H1 (cell line): ENCODE measurements around the gene CHST9. TPM values are rescaled to one million over a fixed set of nuclear protein-coding genes. Genes with fewer than 3 reads are reported as not detected.
A peak's percentile ranks its signal among the peaks of the same experiment; 100 is the strongest.

ENCODE experiments used
- CTCF ChIA-PET: fragments of 300-600 bp; sonication (Branson Sonifier 250); formaldehyde crosslinking; loops from one replicate; lab custom pipeline; 2021; ENCODE audit not compliant: partially characterized antibody; lab: Charles Lee
- POLR2A ChIA-PET: fragments of 300-600 bp; sonication (Branson Sonifier 250); formaldehyde crosslinking; loops from one replicate; lab custom pipeline; 2021; ENCODE audit warnings: inconsistent platforms; ENCODE audit not compliant: partially characterized antibody; lab: Charles Lee
- DNase-seq, 2 experiments: peaks; one replicate each; pipeline versions ENCODE4 v3.0.0 to v3.0.0-alpha.2; 2010 to 2022; ENCODE audit warnings: low spot score in 2 of 2, low read depth in 1 of 2, mixed read lengths in 1 of 2
- FAIRE-seq: peaks from 2 replicates; lab custom pipeline; 2011; peaks lifted over from hg19 to GRCh38; lab: Jason Lieb, UNC
- H2AFZ ChIP-seq: 2 replicates; pipeline ENCODE4 v1.8.1; 2012; ENCODE audit warnings: low read length, inconsistent platforms
- H2AK5ac ChIP-seq: 2 replicates; pipeline ENCODE4 v1.6.1; 2013; ENCODE audit warnings: low read depth, low read length
- H2BK120ac ChIP-seq: replicated peaks from 2 replicates; pipeline ENCODE3; 2013; ENCODE audit warnings: low read depth, low read length, inconsistent platforms
- H2BK12ac ChIP-seq: 2 replicates; pipeline ENCODE4 v1.6.1; 2013; ENCODE audit warnings: low read depth, low read length
- H2BK15ac ChIP-seq: 2 replicates; pipeline ENCODE4 v1.6.1; 2013; ENCODE audit warnings: low read length
- H2BK20ac ChIP-seq: 2 replicates; pipeline ENCODE4 v1.6.1; 2013; ENCODE audit warnings: low read length
- H2BK5ac ChIP-seq: 2 replicates; pipeline ENCODE4 v1.6.1; 2013; ENCODE audit warnings: low read depth, low read length
- H3K14ac ChIP-seq: 2 replicates; pipeline ENCODE4 v1.6.1; 2013; ENCODE audit warnings: inconsistent platforms; ENCODE audit not compliant: insufficient read length
- H3K18ac ChIP-seq: 2 replicates; pipeline ENCODE4 v1.6.1; 2013; ENCODE audit warnings: low read length; ENCODE audit errors: extremely low read depth
- H3K23ac ChIP-seq: 2 replicates; pipeline ENCODE4 v1.6.1; 2013; ENCODE audit warnings: inconsistent platforms; ENCODE audit not compliant: insufficient read length
- H3K23me2 ChIP-seq: 2 replicates; pipeline ENCODE4 v1.6.1; 2013; ENCODE audit warnings: low read depth, low read length
- H3K27ac ChIP-seq: 2 replicates; pipeline ENCODE4 v1.6.1; 2011; ENCODE audit warnings: low read depth, low read length, inconsistent platforms
- H3K27me3 ChIP-seq, 4 experiments: replicated peaks in 1 of 4; 1 replicate in 1 of 4; 2 replicates in 3 of 4; pipeline versions ENCODE4 v1.6.1 to v1.8.1; 2011 to 2013; ENCODE audit warnings: low read length in 3 of 4, mild to moderate bottlenecking in 3 of 4, inconsistent platforms in 2 of 4, mixed read lengths in 2 of 4, moderate library complexity in 1 of 4; ENCODE audit not compliant: control insufficient read depth in 3 of 4, insufficient read depth in 3 of 4; ENCODE audit errors: extremely low read depth in 1 of 4
- H3K36me3 ChIP-seq, 4 experiments: 2 replicates each; pipeline versions ENCODE4 v1.6.1 to v1.8.1; 2011 to 2013; ENCODE audit warnings: mild to moderate bottlenecking in 4 of 4, low read length in 3 of 4, moderate library complexity in 2 of 4, control low read depth in 1 of 4, inconsistent platforms in 1 of 4; ENCODE audit not compliant: insufficient read depth in 4 of 4, control insufficient read depth in 2 of 4
- H3K4ac ChIP-seq: replicated peaks from 2 replicates; pipeline ENCODE3; 2013; ENCODE audit warnings: low read length, low read depth, mixed read lengths, inconsistent platforms; ENCODE audit not compliant: insufficient read length
- H3K4me1 ChIP-seq, 4 experiments: replicated peaks in 1 of 4; 1 replicate in 1 of 4; 2 replicates in 3 of 4; pipeline versions ENCODE4 v1.6.1 to v1.8.1; 2011 to 2013; ENCODE audit warnings: low read length in 3 of 4, inconsistent platforms in 2 of 4, mixed read lengths in 1 of 4; ENCODE audit not compliant: insufficient read depth in 4 of 4, control insufficient read depth in 3 of 4
- H3K4me2 ChIP-seq, 2 experiments: 2 replicates each; pipeline versions ENCODE4 v1.6.1 to v1.8.1; 2011 to 2013; ENCODE audit warnings: low read depth in 2 of 2, low read length in 2 of 2, control low read depth in 1 of 2, inconsistent platforms in 1 of 2, mild to moderate bottlenecking in 1 of 2; ENCODE audit not compliant: insufficient read depth in 1 of 2
- H3K4me3 ChIP-seq, 4 experiments: fragments of 200-600, 300-600 bp in 1 of 4; sonication (generic), shearing (Covaris generic), sonication (Bioruptor Twin) in 1 of 4; 2 replicates each; pipeline versions ENCODE4 v1.5.1 to v1.8.1; 2011 to 2016; ENCODE audit warnings: low read length in 4 of 4, low read depth in 3 of 4, control low read depth in 2 of 4, inconsistent platforms in 2 of 4, mild to moderate bottlenecking in 2 of 4, mixed read lengths in 1 of 4, moderate library complexity in 1 of 4; ENCODE audit not compliant: insufficient read depth in 2 of 4; ENCODE audit errors: extremely low read depth in 1 of 4
- H3K56ac ChIP-seq: replicated peaks from 2 replicates; pipeline ENCODE3; 2013; ENCODE audit warnings: low read depth, mild to moderate bottlenecking, mixed read lengths, low read length, inconsistent platforms; ENCODE audit not compliant: insufficient read length
- H3K79me1 ChIP-seq: 2 replicates; pipeline ENCODE4 v1.6.1; 2013; ENCODE audit warnings: low read depth, low read length, control low read depth
- H3K79me2 ChIP-seq, 2 experiments: 2 replicates each; pipeline versions ENCODE4 v1.6.1 to v1.8.1; 2012 to 2013; ENCODE audit warnings: low read length in 2 of 2, mild to moderate bottlenecking in 2 of 2, inconsistent platforms in 1 of 2; ENCODE audit not compliant: insufficient read depth in 2 of 2, control insufficient read depth in 1 of 2
- H3K9ac ChIP-seq, 4 experiments: replicated peaks in 1 of 4; 1 replicate in 1 of 4; 2 replicates in 3 of 4; pipeline versions ENCODE4 v1.6.1 to v1.8.1; 2011 to 2013; ENCODE audit warnings: low read depth in 3 of 4, low read length in 3 of 4, control low read depth in 2 of 4, mild to moderate bottlenecking in 2 of 4, moderate library complexity in 2 of 4, inconsistent platforms in 1 of 4; ENCODE audit errors: extremely low read depth in 1 of 4
- H3K9me3 ChIP-seq, 2 experiments: 2 replicates each; pipeline versions ENCODE4 v1.6.1 to v1.8.1; 2012 to 2013; ENCODE audit warnings: mild to moderate bottlenecking in 2 of 2, moderate library complexity in 2 of 2, control low read depth in 1 of 2, inconsistent platforms in 1 of 2, low read depth in 1 of 2, low read length in 1 of 2, mixed read lengths in 1 of 2; ENCODE audit not compliant: insufficient read depth in 2 of 2
- H4K20me1 ChIP-seq, 2 experiments: replicated peaks in 1 of 2; 2 replicates each; pipeline versions ENCODE3 to v1.8.1; 2011 to 2013; ENCODE audit warnings: inconsistent platforms in 2 of 2, low read length in 2 of 2, mild to moderate bottlenecking in 1 of 2; ENCODE audit not compliant: insufficient read depth in 2 of 2, control insufficient read depth in 1 of 2
- H4K5ac ChIP-seq: 2 replicates; pipeline ENCODE4 v1.6.1; 2013; ENCODE audit warnings: low read length, low read depth, mixed read lengths, inconsistent platforms; ENCODE audit not compliant: insufficient read length
- H4K8ac ChIP-seq: 2 replicates; pipeline ENCODE4 v1.8.0; 2013; ENCODE audit warnings: mild to moderate bottlenecking, moderate library complexity, low read length, inconsistent platforms; ENCODE audit not compliant: insufficient read depth; ENCODE audit errors: extremely low read depth
- H4K91ac ChIP-seq: replicated peaks from 2 replicates; pipeline ENCODE3; 2013; ENCODE audit warnings: low read length, mixed read lengths, inconsistent platforms; ENCODE audit not compliant: insufficient read length
- KDM1A ChIP-seq: fragments of 200-600, 300-600 bp; sonication (generic); IDR thresholded peaks from 2 replicates; pipeline ENCODE4 v1.7.1; 2016; ENCODE audit warnings: mild to moderate bottlenecking, low read length, borderline replicate concordance
- TEAD4 ChIP-seq: IDR thresholded peaks from 2 replicates; pipeline ENCODE4 v1.6.1; 2012; ENCODE audit warnings: low read depth, low read length, inconsistent platforms, mixed read lengths
- WGBS, 2 experiments: shearing (Covaris generic) in 1 of 2; methylation state at CpG; one replicate each; pipeline versions ENCODE4 v1.1.6 to v1.1.7; 2013 to 2015; ENCODE audit warnings: low lambda C conversion rate in 2 of 2, mixed read lengths in 2 of 2, inconsistent platforms in 1 of 2, low coverage in 1 of 2, missing lambda C conversion rate in 1 of 2; ENCODE audit not compliant: insufficient replicate concordance in 2 of 2, insufficient coverage in 1 of 2, insufficient read length in 1 of 2; ENCODE audit errors: extremely low coverage in 1 of 2, missing lambda C conversion rate in 1 of 2; 5-methylcytosine and 5-hydroxymethylcytosine counted together
- polyA plus RNA-seq, 7 experiments: library from polyadenylated mRNA; depleted of rRNA in 3 of 7; stranded (reverse) in 5 of 7; unstranded in 2 of 7; fragments of >200 nt in 5 of 7; fragments of 200-250 nt in 2 of 7; gene quantifications; 1 replicate in 5 of 7; 2 replicates in 1 of 7; 4 replicates in 1 of 7; pipeline versions ENCODE4 v1.2.1 to v1.2.3, GENCODE V29; 2011 to 2013; ENCODE audit warnings: missing spikeins in 2 of 7, mixed read lengths in 2 of 7
- total RNA-seq: library from RNA; stranded (reverse); fragmentation: NEBNext Ultra II Directional; extraction: Animal tissue kit (Norgen Biotek cat#: 25700); gene quantifications from 2 replicates; pipeline ENCODE4 v1.2.1, GENCODE V29; 2021

The CHST9 gene
- total and polyA plus RNA-seq, 2 of the 8 experiments (the other 6 are each of a cell fraction or from before 2014, with no cell fraction given), result 3.2 to 24.3 TPM

- H4K8ac ChIP-seq, result no peak overlapping the region
- no peak overlapping the region for H2AFZ ChIP-seq
- H3K9me3 ChIP-seq, result no peaks in the 10 kb centered on the region
- DNase-seq, result no peak
- no peak overlapping the region for H3K4me3 ChIP-seq
- H2BK120ac ChIP-seq, result no peak overlapping the region
- no peak overlapping the region for H2AK5ac ChIP-seq
- no peak overlapping the region for H3K9ac ChIP-seq
- no peaks in the 10 kb centered on the region for H3K23me2 ChIP-seq
- H4K91ac ChIP-seq, result no peak overlapping the region
- no peaks in the 10 kb centered on the region for H3K36me3 ChIP-seq
- no peak overlapping the region for H3K27ac ChIP-seq
- no peak overlapping the region for H3K4ac ChIP-seq
- no peaks in the 10 kb centered on the region for H3K27me3 ChIP-seq
- no peak overlapping the region for H3K23ac ChIP-seq
- H2BK5ac ChIP-seq, result no peak overlapping the region
- H3K18ac ChIP-seq, result no peak overlapping the region
- no peaks in the 10 kb centered on the region for H4K20me1 ChIP-seq
- no peaks in the 10 kb centered on the region for H3K79me1 ChIP-seq
- H3K56ac ChIP-seq, result no peak overlapping the region
- no peak overlapping the region for H3K4me2 ChIP-seq
- WGBS, 2 experiments, result 93% methylated on average over 4 of the region's 4 CpGs; no CpG with 5 or more reads in 1 of the 2 experiments
- H3K79me2 ChIP-seq, result no peaks in the 10 kb centered on the region
- peak overlapping the region; percentile 5; the same call in 1 of the 2 replicates for H2BK15ac ChIP-seq
- no peak overlapping the region for H2BK20ac ChIP-seq
- no peak for FAIRE-seq
- H3K14ac ChIP-seq, result no peak overlapping the region
- POLR2A ChIA-PET, result no interaction called here
- no peak overlapping the region for H4K5ac ChIP-seq
- H2BK12ac ChIP-seq, result no peak overlapping the region
- TF ChIP-seq TEAD4 (no peak), KDM1A (no peak)
- peaks cover 0 to 6% (median 3%) of the 10 kb centered on the region in 4 experiments; a peak in 4 of 7 replicates for H3K4me1 ChIP-seq
- CTCF ChIA-PET, result interaction anchor here (0.5 to 2.8 kb wide), 5 partner anchors 8 to 156 kb away, joined by 3 to 13 read pairs (median 5); no protein-coding TSS in a partner anchor
These were observed 224.2 kb downstream of the CHST9 start for GRCh38 chr18:26960911-26961310.
